ENCODE measurements around the gene UBA5.
A peak's percentile ranks its signal among the peaks of the same experiment; 100 is the strongest.

The UBA5 gene

GRCh38 chr3:132654721-132655120 lies 5.4 kb upstream of the UBA5 start:
- no peak for DNase-seq

- no peak for DNase-seq
Observed at GRCh38 chr3:132655471-132655870, 4.7 kb upstream of the UBA5 start.

- DNase-seq = no peak
Observed at GRCh38 chr3:132657869-132658747, 2.0 kb upstream of the UBA5 start.

- DNase-seq = no peak
Observed at GRCh38 chr3:132659000-132659364, 1.1 kb upstream of the UBA5 start.

GRCh38 chr3:132659365-132660051 lies 621 bp upstream of the UBA5 start, which contains the start of gene ACAD11:
TSS of gene ACAD11 (minus strand) at chr3:132659809. CDS start at chr3:132659751, 58 bp downstream.
- peak; percentile 75 for DNase-seq

GRCh38 chr3:132660811-132661070 lies 612 bp downstream of the UBA5 start:
- DNase-seq = no peak

- DNase-seq = no peak
Observed at GRCh38 chr3:132661101-132661500, 972 bp downstream of the UBA5 start.

- DNase-seq = no peak
Observed at GRCh38 chr3:132662212-132662611, 2.1 kb downstream of the UBA5 start.

GRCh38 chr3:132665230-132665745 lies 5.2 kb downstream of the UBA5 start:
- no peak for DNase-seq

GRCh38 chr3:132669256-132669777 lies 9.2 kb downstream of the UBA5 start:
- DNase-seq = no peak

GRCh38 chr3:132675408-132675807 lies 15.3 kb downstream of the UBA5 start:
- DNase-seq = no peak

- DNase-seq = no peak
Observed at GRCh38 chr3:132679911-132680310, 19.8 kb downstream of the UBA5 start.

- no peak for DNase-seq
Observed at GRCh38 chr3:132681421-132681820, 21.3 kb downstream of the UBA5 start.

- DNase-seq = no peak
Observed at GRCh38 chr3:132682201-132682600, 22.1 kb downstream of the UBA5 start.

GRCh38 chr3:132690040-132690439 lies 29.9 kb downstream of the UBA5 start:
- DNase-seq = no peak

GRCh38 chr3:132694991-132695390 lies 34.9 kb downstream of the UBA5 start:
- no peak for DNase-seq

- no peak for DNase-seq
Observed at GRCh38 chr3:132695422-132695821, 35.3 kb downstream of the UBA5 start.

- DNase-seq = no peak
Observed at GRCh38 chr3:132703733-132704132, 43.6 kb downstream of the UBA5 start.

- no peak for DNase-seq
Observed at GRCh38 chr3:132709761-132710160, 49.6 kb downstream of the UBA5 start.

GRCh38 chr3:132710311-132710710 lies 50.2 kb downstream of the UBA5 start:
- no peak for DNase-seq

GRCh38 chr3:132713977-132714727 lies 54.0 kb downstream of the UBA5 start:
- no peak for DNase-seq

GRCh38 chr3:132716372-132716771 lies 56.2 kb downstream of the UBA5 start:
- no peak for DNase-seq

GRCh38 chr3:132720228-132720627 lies 60.1 kb downstream of the UBA5 start:
- no peak for DNase-seq

Data from activated CD8-positive, alpha-beta memory T cell treated with anti-CD3 and anti-CD28 coated beads, Interleukin-2, amount 50 U/mL, for 48 hours (primary cell).